ENCODE data around the gene CAMSAP1.
"Not testable (repeated sequence)": the region's sequence is repeated elsewhere in the genome, so short reads cannot be mapped to it uniquely, and the experiment has no call there.

Gene CAMSAP1

DNA sequence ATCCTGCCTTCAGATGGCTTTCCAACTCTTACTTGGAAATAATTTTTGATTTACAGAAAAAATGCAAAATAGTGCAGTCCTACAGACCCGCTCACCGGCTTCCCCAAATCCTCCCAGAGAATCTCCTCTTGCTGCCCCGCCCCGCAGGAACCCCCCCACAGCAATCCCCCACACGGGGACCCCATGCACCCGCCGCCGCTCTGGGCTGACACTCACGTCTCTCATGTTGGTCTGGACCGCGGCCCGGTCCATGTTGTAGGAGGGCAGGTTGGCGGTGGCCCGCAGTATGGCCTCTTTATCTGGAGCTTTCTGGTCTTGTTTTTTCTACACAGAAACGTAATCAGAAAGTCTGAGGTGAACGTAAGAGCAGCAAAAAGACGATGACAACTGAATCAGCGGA, 40.2 kb upstream of the CAMSAP1 start:
- DNase-seq (ENCODE audit: insufficient read length): no peak
- FAIRE-seq: no peak
- TF ChIP-seq POLR2AphosphoS5 (IDR thresholded peaks at IDR 0.05; ENCODE audit: low read depth, low read length): no peak

DNA sequence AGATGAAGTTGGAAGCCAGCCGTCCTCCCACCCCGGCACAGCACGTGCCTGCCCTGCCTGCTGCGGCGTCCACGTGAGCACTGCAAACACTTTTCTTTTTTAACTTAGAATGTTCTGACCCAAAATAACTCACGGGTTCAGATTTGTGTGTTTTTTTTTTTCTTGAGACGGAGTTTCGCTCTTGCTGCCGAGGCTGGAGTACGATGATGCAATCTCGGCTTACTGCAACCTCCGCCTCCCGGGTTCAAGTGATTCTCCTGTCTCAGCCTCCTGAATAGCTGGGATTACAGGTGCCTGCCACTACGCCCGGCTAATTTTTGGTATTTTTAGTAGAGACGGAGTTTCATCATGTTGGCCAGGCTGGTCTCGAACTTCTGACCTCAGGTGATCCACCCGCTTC, 39.8 kb upstream of the CAMSAP1 start:
- DNase-seq (ENCODE audit: insufficient read length); FAIRE-seq: not testable (repeated sequence)

DNA sequence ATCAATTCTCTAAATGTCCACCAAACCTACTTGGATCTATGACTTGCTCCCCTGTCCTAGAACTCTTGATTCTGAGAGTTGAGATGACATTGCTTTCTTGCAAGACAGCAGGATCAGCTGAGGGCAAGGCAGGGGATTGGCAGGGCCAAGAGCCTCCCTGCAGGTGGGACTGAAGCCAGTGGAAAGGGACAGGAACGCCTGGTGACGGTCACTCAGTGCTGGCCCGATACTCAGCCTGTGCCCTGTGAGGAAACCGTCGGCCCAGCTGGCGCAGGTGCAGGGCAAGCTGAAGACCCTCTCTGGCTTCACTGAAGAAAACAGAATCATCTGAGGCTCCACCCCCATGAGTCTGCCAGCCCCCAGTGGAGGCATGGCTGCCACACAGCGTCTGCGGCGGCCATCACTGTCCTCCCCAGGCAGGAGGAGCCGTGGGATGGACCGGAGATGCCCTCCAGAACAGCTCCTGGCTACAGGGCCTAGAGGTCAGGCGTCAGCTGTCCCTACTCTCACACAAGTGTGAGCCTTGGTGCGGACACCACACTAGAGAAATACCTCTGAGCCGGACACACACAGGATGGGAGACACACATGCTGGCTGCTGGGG, 39.1 kb upstream of the CAMSAP1 start:
- TF ChIP-seq POLR2AphosphoS5 (IDR thresholded peaks at IDR 0.05; ENCODE audit: low read depth, low read length): no peak
- no peak for TF ChIP-seq TAF1 (IDR thresholded peaks at IDR 0.05; ENCODE audit: borderline replicate concordance, low read depth, low read length)
- TF ChIP-seq POLR2A (IDR thresholded peaks at IDR 0.05; ENCODE audit: low read depth, low read length): no peak
- DNase-seq (ENCODE audit: insufficient read length): no peak
- no peak for FAIRE-seq

DNA sequence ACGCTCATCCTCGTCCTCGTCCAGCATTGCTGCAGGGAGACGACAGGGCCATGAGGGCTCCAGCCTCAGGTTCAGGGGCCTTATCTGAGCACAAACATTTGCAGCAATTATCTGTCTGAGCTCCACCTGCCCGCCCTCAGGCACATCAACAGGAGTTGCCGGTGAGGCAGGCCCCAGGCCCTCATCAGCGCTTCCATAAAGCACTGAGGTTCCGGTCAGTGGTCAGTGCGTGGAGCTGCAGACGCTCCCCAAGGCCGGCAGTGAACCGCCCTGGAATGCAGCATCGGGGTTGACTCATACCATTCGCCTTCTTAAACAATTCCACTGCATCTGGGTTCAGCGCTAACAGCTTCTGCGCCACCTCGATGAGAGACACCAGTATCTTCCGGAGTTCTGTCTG, 38.6 kb upstream of the CAMSAP1 start:
- FAIRE-seq: no peak
- no peak for DNase-seq (ENCODE audit: insufficient read length)
- TF ChIP-seq POLR2AphosphoS5 (IDR thresholded peaks at IDR 0.05; ENCODE audit: low read depth, low read length) (no peak), POLR2A (IDR thresholded peaks at IDR 0.05; ENCODE audit: low read depth, low read length) (no peak), TAF1 (IDR thresholded peaks at IDR 0.05; ENCODE audit: borderline replicate concordance, low read depth, low read length) (no peak)

DNA sequence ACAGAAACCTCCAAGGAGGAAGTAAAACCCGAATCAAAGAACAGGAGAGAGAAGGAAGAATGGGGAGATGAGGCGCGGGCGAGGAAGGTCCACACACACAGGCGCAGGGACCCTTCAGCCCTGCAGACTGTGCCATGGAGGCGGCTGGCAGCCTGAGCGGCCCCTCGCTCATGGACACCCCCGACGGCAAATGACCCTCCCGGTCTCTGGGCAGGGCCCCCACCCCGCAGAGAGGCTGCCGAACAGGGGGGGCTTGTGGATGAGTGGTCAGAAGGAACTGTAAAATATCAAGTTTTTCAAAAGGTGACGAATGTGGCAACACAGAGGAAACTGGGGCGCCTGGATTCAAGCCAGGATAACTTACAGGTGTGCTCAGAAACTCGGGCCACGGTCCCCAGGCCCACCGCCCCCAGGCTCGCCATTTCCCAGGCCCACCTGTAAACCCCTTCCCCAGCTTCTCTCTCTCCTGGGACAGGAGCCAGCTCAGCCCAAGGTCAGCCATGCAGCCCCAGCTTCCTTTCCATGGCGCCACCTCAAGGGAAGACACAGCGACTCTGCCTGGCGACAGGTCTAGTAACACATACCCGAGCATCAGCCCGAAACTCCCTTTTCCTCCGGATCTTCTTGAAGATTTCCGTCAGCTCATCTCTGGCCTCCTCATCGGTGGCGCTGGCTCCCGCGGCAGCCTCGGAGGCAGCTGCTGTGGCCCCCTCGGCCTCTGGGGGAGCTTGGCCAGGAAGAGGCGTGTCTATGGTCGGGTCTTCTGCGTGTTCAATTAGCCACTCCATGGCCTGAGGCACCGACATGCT, 37.3 kb upstream of the CAMSAP1 start:
- DNase-seq (ENCODE audit: insufficient read length) (no peak), FAIRE-seq (no peak)
- TF ChIP-seq POLR2A (IDR thresholded peaks at IDR 0.05; ENCODE audit: low read depth, low read length): no peak
- TF ChIP-seq TAF1 (IDR thresholded peaks at IDR 0.05; ENCODE audit: borderline replicate concordance, low read depth, low read length): no peak

DNA sequence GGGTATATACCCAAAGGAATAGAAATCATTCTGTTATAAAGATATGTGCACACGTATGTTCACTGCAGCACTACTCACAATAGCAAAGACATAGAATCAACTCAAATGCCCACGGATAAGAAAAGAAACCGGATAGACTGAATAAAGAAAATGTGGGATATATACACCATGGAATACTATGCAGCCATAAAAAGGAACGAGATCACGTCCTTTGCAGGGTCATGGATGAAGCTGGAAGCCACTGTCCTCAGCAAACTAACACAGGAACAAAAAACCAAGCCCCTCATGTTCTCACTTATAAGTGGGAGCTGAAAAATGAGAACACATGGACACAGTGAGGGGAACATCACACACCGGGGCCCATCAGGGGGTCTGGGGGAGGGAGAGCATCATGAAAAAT, 36.3 kb upstream of the CAMSAP1 start:
- not testable (repeated sequence) for DNase-seq (ENCODE audit: insufficient read length); FAIRE-seq

DNA sequence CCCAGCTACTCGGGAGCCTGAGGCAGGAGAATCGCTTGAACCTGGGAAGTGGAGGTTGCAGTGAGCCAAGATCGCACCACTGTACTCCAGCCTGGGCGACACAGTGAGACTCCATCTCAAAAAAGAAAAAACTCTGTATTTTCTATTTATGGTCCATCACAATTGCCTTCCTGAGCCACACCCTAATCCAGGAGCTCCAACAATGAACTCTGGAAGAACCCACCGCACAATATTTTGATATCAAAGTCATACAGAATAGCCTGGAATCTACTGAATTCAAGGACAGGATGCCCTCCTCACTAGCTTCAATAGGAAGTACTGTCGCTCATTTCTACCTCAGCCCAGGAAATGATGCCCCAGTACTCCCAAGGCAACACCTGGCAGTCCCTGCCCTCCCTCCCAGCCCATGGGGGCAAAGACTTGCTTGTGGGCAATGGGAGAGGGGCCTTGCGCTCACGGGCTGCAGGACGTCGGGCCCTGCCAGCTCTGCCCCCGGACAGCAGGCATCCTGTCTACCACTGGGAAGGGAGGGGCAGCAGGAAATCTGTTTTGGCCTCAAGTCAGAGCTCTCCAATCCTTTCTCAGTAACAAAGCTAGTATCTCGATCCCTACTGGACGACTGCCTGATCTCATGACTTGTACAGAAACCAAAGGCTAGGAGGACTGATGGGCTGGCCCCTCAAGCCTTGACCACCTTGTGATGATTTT, 34.1 kb upstream of the CAMSAP1 start:
- FAIRE-seq: no peak

DNA sequence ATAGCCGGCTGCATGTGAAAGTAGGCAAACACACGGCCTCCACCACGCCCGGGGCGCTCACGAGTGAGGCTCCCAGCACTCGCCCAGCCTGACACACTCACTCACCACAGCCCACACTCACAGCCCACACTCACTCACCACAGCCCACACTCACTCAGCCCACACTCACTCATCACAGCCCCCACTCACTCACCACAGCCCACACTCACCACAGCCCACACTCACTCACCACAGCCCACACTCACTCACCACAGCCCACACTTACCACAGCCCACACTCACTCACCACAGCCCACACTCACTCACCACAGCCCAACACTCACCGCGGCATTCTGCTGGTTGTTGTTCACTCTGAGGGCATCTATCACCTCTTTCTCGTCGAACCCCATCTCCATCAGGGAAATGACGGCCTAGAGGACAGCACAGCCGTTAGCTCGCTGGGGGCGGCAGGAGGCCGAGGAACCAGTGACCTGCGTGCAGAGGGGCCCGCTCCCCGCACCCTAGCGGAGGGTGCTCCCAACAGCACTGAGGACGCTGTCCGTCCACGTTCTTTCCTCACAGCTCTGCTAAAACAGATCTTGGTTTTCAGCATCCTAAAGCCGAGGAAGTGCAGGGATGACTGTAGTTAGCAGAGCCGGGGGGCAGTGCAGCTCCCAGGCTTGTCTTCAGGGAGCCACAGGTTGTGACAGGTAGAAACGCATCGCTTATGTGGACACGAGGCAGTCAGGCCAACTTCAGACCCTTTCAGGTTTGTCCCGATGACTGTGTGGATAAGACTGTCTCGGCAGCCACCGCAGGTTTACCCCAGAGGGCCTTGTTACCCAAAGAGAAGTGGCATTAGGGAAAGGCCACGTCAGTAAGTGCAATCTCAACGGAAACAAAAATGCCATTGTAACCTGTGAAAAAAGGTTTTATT, 32.3 kb upstream of the CAMSAP1 start:
- TF ChIP-seq POLR2AphosphoS5 (IDR thresholded peaks at IDR 0.05; ENCODE audit: low read depth, low read length): no peak
- no peak for TF ChIP-seq TAF1 (IDR thresholded peaks at IDR 0.05; ENCODE audit: borderline replicate concordance, low read depth, low read length)
- no peak for TF ChIP-seq POLR2A (IDR thresholded peaks at IDR 0.05; ENCODE audit: low read depth, low read length)
- FAIRE-seq (no peak), DNase-seq (ENCODE audit: insufficient read length) (no peak)

More for the DNA sequence above, 34.1 kb upstream of the CAMSAP1 start:
- no peak for DNase-seq (ENCODE audit: insufficient read length)
- no peak for TF ChIP-seq POLR2AphosphoS5 (IDR thresholded peaks at IDR 0.05; ENCODE audit: low read depth, low read length)
- TF ChIP-seq TAF1 (IDR thresholded peaks at IDR 0.05; ENCODE audit: borderline replicate concordance, low read depth, low read length): no peak
- no peak for TF ChIP-seq POLR2A (IDR thresholded peaks at IDR 0.05; ENCODE audit: low read depth, low read length)

DNA sequence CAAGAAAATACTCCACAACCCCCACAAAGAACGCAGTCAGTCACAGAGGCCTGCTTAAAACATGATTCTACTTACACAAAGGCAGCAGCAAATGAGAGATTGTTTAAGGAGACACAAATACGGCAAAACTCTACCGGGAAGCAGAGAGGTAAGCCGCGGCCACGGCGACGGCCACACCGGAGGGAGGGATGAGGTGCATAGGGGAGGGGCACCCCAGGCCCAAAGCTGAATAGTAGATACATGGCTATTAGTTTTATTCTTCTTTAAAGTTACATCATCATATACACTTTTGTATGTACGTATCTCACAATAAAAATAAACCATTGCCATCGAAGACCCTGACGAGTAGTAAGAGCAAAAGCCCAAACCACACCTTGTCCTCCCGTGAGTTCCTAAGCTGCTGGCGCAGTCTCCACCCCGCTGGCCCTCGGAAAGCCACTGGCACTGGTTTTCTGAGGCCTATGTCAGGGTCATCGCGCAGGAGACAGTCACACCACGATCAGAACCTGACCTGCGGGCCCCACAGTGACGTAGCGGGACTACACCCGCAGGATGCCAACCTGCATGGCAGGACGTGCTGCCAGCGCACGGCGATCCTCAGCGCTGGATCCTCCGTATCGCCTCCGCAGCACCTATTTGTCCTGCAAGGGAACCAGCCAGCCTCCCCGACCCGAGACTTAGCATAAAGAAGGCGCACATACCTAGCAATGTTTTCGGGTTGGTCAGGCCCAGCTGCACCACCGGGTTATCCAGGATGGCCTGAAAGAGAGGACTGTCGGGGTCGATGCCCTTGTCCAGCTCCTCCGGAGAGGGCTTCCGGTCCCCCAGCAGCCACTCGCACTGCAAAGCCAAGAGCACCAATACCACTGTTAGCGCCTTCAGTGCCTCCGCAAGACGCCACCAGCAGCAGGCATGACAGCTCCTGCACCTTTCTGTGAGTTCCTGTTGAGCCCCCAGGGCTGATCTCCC, 30.5 kb upstream of the CAMSAP1 start:
- DNase-seq (ENCODE audit: insufficient read length) (no peak), FAIRE-seq (no peak)
- no peak for TF ChIP-seq POLR2A (IDR thresholded peaks at IDR 0.05; ENCODE audit: low read depth, low read length)
- TF ChIP-seq POLR2AphosphoS5 (IDR thresholded peaks at IDR 0.05; ENCODE audit: low read depth, low read length): no peak
- TF ChIP-seq TAF1 (IDR thresholded peaks at IDR 0.05; ENCODE audit: borderline replicate concordance, low read depth, low read length): no peak

DNA sequence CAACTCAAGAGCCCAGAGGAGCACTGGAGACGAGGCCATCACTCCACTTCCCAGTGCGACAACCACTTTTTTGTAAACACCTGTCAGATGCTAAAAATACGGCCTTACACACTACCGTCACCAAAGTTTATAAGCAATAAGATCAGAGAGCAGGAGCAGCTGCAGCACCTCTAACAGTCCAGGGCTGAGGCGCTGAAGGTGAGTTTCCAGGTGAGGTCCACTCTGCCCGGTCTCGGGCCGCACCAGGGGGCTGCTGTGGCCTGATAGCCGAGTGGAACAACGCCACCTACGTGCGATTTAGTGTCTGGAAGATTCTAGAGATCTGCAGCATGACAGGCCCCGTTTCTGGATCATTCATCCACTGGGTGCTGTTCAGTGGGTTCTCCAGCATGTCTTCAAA, 25.8 kb upstream of the CAMSAP1 start:
- TF ChIP-seq TAF1 (IDR thresholded peaks at IDR 0.05; ENCODE audit: borderline replicate concordance, low read depth, low read length): no peak
- TF ChIP-seq POLR2A (IDR thresholded peaks at IDR 0.05; ENCODE audit: low read depth, low read length): no peak
- TF ChIP-seq POLR2AphosphoS5 (IDR thresholded peaks at IDR 0.05; ENCODE audit: low read depth, low read length): no peak
- DNase-seq (ENCODE audit: insufficient read length) (no peak), FAIRE-seq (no peak)

DNA sequence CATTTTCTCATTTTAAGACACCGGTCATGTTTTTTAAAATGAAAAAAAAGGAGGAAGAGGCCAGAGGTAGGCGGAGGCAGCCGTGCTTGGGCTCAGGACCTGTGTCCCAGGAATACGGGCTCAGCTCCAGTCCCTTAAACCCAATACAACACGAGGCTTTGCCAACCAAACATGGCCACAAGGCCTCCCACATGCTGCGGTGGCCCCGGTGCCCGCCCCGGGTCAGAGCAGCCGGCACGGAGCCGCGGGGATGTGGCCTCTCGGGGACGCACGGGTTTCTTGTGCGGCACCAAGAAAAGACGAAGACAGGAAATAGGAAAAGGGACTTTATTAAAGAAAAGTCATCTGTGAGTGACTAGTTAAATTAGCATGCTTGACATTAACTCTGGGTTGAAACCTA, 25.3 kb upstream of the CAMSAP1 start:
- no peak for DNase-seq (ENCODE audit: insufficient read length)
- TF ChIP-seq POLR2A (IDR thresholded peaks at IDR 0.05; ENCODE audit: low read depth, low read length) (no peak), TAF1 (IDR thresholded peaks at IDR 0.05; ENCODE audit: borderline replicate concordance, low read depth, low read length) (no peak), POLR2AphosphoS5 (IDR thresholded peaks at IDR 0.05; ENCODE audit: low read depth, low read length) (no peak)
- no peak for FAIRE-seq
